ENCODE measurements around the gene NCMAP. TPM values are rescaled to one million over a fixed set of nuclear protein-coding genes. Genes with fewer than 3 reads are reported as not detected.

NCMAP gene
- total RNA-seq, 4 donors from 2014 or later = 0.12 to 0.19 TPM; not detected in 2

GRCh38 chr1:24562625-24563024, 6.7 kb downstream of the NCMAP start:
- TF ChIP-seq POLR2A (IDR thresholded peaks at IDR 0.05) (no peak), CTCF (IDR thresholded peaks at IDR 0.05) (no peak)
- no peak for DNase-seq
- Histone ChIP-seq H3K4me1 (peaks cover 0 to 20% (median 0%) of the 10 kb centered on the region in 3 donors), H3K9me3 (no peaks in the 10 kb centered on the region), H3K36me3 (no peaks in the 10 kb centered on the region), H3K27ac (no peak overlapping the region), H3K4me3 (no peak overlapping the region), H3K27me3 (peaks cover 0 to 38% (median 0%) of the 10 kb centered on the region in 4 donors)
- intact Hi-C loops (cut with DNase I) = no loop called here

- intact Hi-C loops (cut with DNase I) = no loop called here
- TF ChIP-seq POLR2A (IDR thresholded peaks at IDR 0.05) (no peak), CTCF (IDR thresholded peaks at IDR 0.05) (no peak)
- WGBS, 2 donors = 52 to 69% methylated on average over 2 of the region's 2 CpGs
- peaks cover 0 to 21% (median 0%) of the 10 kb centered on the region in 4 donors for H3K27me3 ChIP-seq
- no peak overlapping the region for H3K4me3 ChIP-seq
- H3K27ac ChIP-seq = no peak overlapping the region
- no peaks in the 10 kb centered on the region for H3K9me3 ChIP-seq
- no peaks in the 10 kb centered on the region for H3K36me3 ChIP-seq
- peaks cover 0 to 21% (median 0%) of the 10 kb centered on the region in 3 donors for H3K4me1 ChIP-seq
- DNase-seq = no peak
These were observed 8.8 kb downstream of the NCMAP start for GRCh38 chr1:24564695-24565094.

- intact Hi-C loops (cut with DNase I) = no loop called here
- no peak overlapping the region for H3K4me3 ChIP-seq
- H3K36me3 ChIP-seq = no peaks in the 10 kb centered on the region
- 87 to 93% methylated on average over 3 of the region's 3 CpGs for WGBS, 2 donors
- no peak for TF ChIP-seq CTCF (IDR thresholded peaks at IDR 0.05)
- H3K4me1 ChIP-seq = peaks cover 0 to 21% (median 0%) of the 10 kb centered on the region in 3 donors
- no peak overlapping the region for H3K27ac ChIP-seq
- DNase-seq = no peak
- no peaks in the 10 kb centered on the region for H3K9me3 ChIP-seq
- peaks cover 0 to 14% (median 0%) of the 10 kb centered on the region in 4 donors for H3K27me3 ChIP-seq
These were observed 10.5 kb downstream of the NCMAP start for GRCh38 chr1:24566236-24566867.

GRCh38 chr1:24567792-24568388, 12.0 kb downstream of the NCMAP start:
- 32 to 36% methylated on average over 10 to 16 of the region's 17 CpGs for WGBS, 2 donors
- no peak for DNase-seq
- intact Hi-C loops (cut with DNase I) = no loop called here
- H3K4me1 ChIP-seq = peaks cover 0 to 15% (median 0%) of the 10 kb centered on the region in 3 donors
- H3K9me3 ChIP-seq = no peaks in the 10 kb centered on the region
- H3K27me3 ChIP-seq = peaks cover 0 to 2% (median 0%) of the 10 kb centered on the region in 4 donors
- H3K27ac ChIP-seq = no peak overlapping the region
- TF ChIP-seq CTCF (IDR thresholded peaks at IDR 0.05) = peak in 3 of 6 experiments; percentile 13 to 44 (median 17)
- no peak for TF ChIP-seq POLR2A (IDR thresholded peaks at IDR 0.05)
- no peaks in the 10 kb centered on the region for H3K36me3 ChIP-seq
- H3K4me3 ChIP-seq = no peak overlapping the region

- H3K27ac ChIP-seq = no peak overlapping the region
- peaks cover 0 to 14% (median 0%) of the 10 kb centered on the region in 3 donors for H3K4me1 ChIP-seq
- TF ChIP-seq POLR2A (IDR thresholded peaks at IDR 0.05) = no peak
- TF ChIP-seq CTCF (IDR thresholded peaks at IDR 0.05) = no peak
- no peaks in the 10 kb centered on the region for H3K27me3 ChIP-seq
- H3K4me3 ChIP-seq = no peak overlapping the region
- DNase-seq = no peak
- WGBS, 2 donors = 71 to 89% methylated on average over 2 of the region's 2 CpGs
- intact Hi-C loops (cut with DNase I) = no loop called here
- H3K9me3 ChIP-seq = no peaks in the 10 kb centered on the region
- H3K36me3 ChIP-seq = no peaks in the 10 kb centered on the region
These were observed 12.6 kb downstream of the NCMAP start for GRCh38 chr1:24568475-24568874.
